ENCODE measurements around the gene CALN1.

Gene CALN1

GRCh38 chr7:72020311-72020710, 391.8 kb downstream of the CALN1 start:
- no peaks in the 10 kb centered on the region for H3K4me1 ChIP-seq
- no peaks in the 10 kb centered on the region for H3K36me3 ChIP-seq (ENCODE audit: control insufficient read depth, insufficient read depth, low read length)
- H3K27ac ChIP-seq = no peak overlapping the region
- no peak overlapping the region for H2AFZ ChIP-seq
- no peaks in the 10 kb centered on the region for H3K79me2 ChIP-seq
- no peak overlapping the region for H3K9ac ChIP-seq
- H3K4me3 ChIP-seq (ENCODE audit: low read depth, low read length) = no peak overlapping the region
- no peak overlapping the region for H3K4me2 ChIP-seq (ENCODE audit: low read length)
- H3K9me3 ChIP-seq (ENCODE audit: control insufficient read depth, low read length) = no peaks in the 10 kb centered on the region
- H3K27me3 ChIP-seq (ENCODE audit: control insufficient read depth, insufficient read depth, low read length) = no peaks in the 10 kb centered on the region
- no peak for TF ChIP-seq CTCF (IDR thresholded peaks at IDR 0.05)

GRCh38 chr7:72019436-72019835, 392.7 kb downstream of the CALN1 start:
- Histone ChIP-seq H2AFZ (no peak overlapping the region), H3K4me1 (no peaks in the 10 kb centered on the region), H3K36me3 (ENCODE audit: control insufficient read depth, insufficient read depth, low read length) (no peaks in the 10 kb centered on the region), H3K4me2 (ENCODE audit: low read length) (no peak overlapping the region), H3K9me3 (ENCODE audit: control insufficient read depth, low read length) (no peaks in the 10 kb centered on the region), H3K27ac (no peak overlapping the region), H3K27me3 (ENCODE audit: control insufficient read depth, insufficient read depth, low read length) (no peaks in the 10 kb centered on the region), H3K9ac (no peak overlapping the region), H3K4me3 (ENCODE audit: low read depth, low read length) (no peak overlapping the region), H3K79me2 (no peaks in the 10 kb centered on the region)
- TF ChIP-seq CTCF (IDR thresholded peaks at IDR 0.05) = no peak

GRCh38 chr7:72017756-72018155, 394.4 kb downstream of the CALN1 start:
- H3K4me2 ChIP-seq (ENCODE audit: low read length) = no peak overlapping the region
- no peaks in the 10 kb centered on the region for H3K36me3 ChIP-seq (ENCODE audit: control insufficient read depth, insufficient read depth, low read length)
- H3K27me3 ChIP-seq (ENCODE audit: control insufficient read depth, insufficient read depth, low read length) = no peaks in the 10 kb centered on the region
- H3K9me3 ChIP-seq (ENCODE audit: control insufficient read depth, low read length) = no peaks in the 10 kb centered on the region
- no peaks in the 10 kb centered on the region for H3K4me1 ChIP-seq
- no peak for TF ChIP-seq CTCF (IDR thresholded peaks at IDR 0.05)
- H2AFZ ChIP-seq = no peak overlapping the region
- no peaks in the 10 kb centered on the region for H3K79me2 ChIP-seq
- no peak overlapping the region for H3K9ac ChIP-seq
- no peak overlapping the region for H3K4me3 ChIP-seq (ENCODE audit: low read depth, low read length)
- no peak overlapping the region for H3K27ac ChIP-seq

- H3K36me3 ChIP-seq (ENCODE audit: control insufficient read depth, insufficient read depth, low read length) = no peaks in the 10 kb centered on the region
- no peak overlapping the region for H3K9ac ChIP-seq
- no peak for TF ChIP-seq CTCF (IDR thresholded peaks at IDR 0.05)
- H3K27ac ChIP-seq = no peak overlapping the region
- no peak overlapping the region for H2AFZ ChIP-seq
- no peaks in the 10 kb centered on the region for H3K79me2 ChIP-seq
- no peaks in the 10 kb centered on the region for H3K9me3 ChIP-seq (ENCODE audit: control insufficient read depth, low read length)
- H3K4me1 ChIP-seq = no peaks in the 10 kb centered on the region
- H3K4me3 ChIP-seq (ENCODE audit: low read depth, low read length) = no peak overlapping the region
- H3K27me3 ChIP-seq (ENCODE audit: control insufficient read depth, insufficient read depth, low read length) = no peaks in the 10 kb centered on the region
- H3K4me2 ChIP-seq (ENCODE audit: low read length) = no peak overlapping the region
Measured at GRCh38 chr7:72016574-72016973, 395.6 kb downstream of the CALN1 start.

- no peaks in the 10 kb centered on the region for H3K79me2 ChIP-seq
- H3K36me3 ChIP-seq (ENCODE audit: control insufficient read depth, insufficient read depth, low read length) = no peaks in the 10 kb centered on the region
- TF ChIP-seq CTCF (IDR thresholded peaks at IDR 0.05) = no peak
Measured at GRCh38 chr7:72015136-72015535, 397.0 kb downstream of the CALN1 start.

More at GRCh38 chr7:72015136-72015535, 397.0 kb downstream of the CALN1 start:
- H3K4me2 ChIP-seq (ENCODE audit: low read length) = no peak overlapping the region
- no peaks in the 10 kb centered on the region for H3K4me1 ChIP-seq
- H3K27me3 ChIP-seq (ENCODE audit: control insufficient read depth, insufficient read depth, low read length) = no peaks in the 10 kb centered on the region
- H3K9me3 ChIP-seq (ENCODE audit: control insufficient read depth, low read length) = no peaks in the 10 kb centered on the region
- H3K27ac ChIP-seq = no peak overlapping the region
- no peak overlapping the region for H2AFZ ChIP-seq
- H3K4me3 ChIP-seq (ENCODE audit: low read depth, low read length) = no peak overlapping the region
- no peak overlapping the region for H3K9ac ChIP-seq

Measured in parathyroid adenoma (tissue), 2 donors.